GM12872 (cell line): ENCODE measurements around the gene PPP2R3B.

ENCODE experiments used
- CTCF ChIP-seq: IDR thresholded peaks from 3 replicates; pipeline ENCODE4 v1.5.1; 2011; ENCODE audit warnings: low read depth, mild to moderate bottlenecking, low read length, moderate library complexity; ENCODE audit not compliant: insufficient read depth

PPP2R3B gene

GRCh38 chrX:363621-364375 lies 22.9 kb downstream of the PPP2R3B start:
- TF ChIP-seq CTCF, result no peak

GRCh38 chrX:362937-363620 lies 23.6 kb downstream of the PPP2R3B start:
- no peak for TF ChIP-seq CTCF

GRCh38 chrX:362351-362750 lies 24.4 kb downstream of the PPP2R3B start:
- no peak for TF ChIP-seq CTCF

- no peak for TF ChIP-seq CTCF
Measured at GRCh38 chrX:361231-362145, 25.2 kb downstream of the PPP2R3B start.

- no peak for TF ChIP-seq CTCF
Measured at GRCh38 chrX:360496-361150, 26.1 kb downstream of the PPP2R3B start.

GRCh38 chrX:358651-359143 lies 28.0 kb downstream of the PPP2R3B start:
- TF ChIP-seq CTCF, result no peak
